H1 (cell line): ENCODE data around the gene PPP3CB. TPM values are rescaled to one million over a fixed set of nuclear protein-coding genes. Genes with fewer than 3 reads are reported as not detected.

ENCODE experiments used
- CTCF ChIA-PET: fragments of 300-600 bp; sonication (Branson Sonifier 250); formaldehyde crosslinking; loops from one replicate; lab custom pipeline; 2021; ENCODE audit not compliant: partially characterized antibody; lab: Charles Lee
- POLR2A ChIA-PET: fragments of 300-600 bp; sonication (Branson Sonifier 250); formaldehyde crosslinking; loops from one replicate; lab custom pipeline; 2021; ENCODE audit warnings: inconsistent platforms; ENCODE audit not compliant: partially characterized antibody; lab: Charles Lee
- DNase-seq, 2 experiments: peaks; one replicate each; pipeline versions ENCODE4 v3.0.0 to v3.0.0-alpha.2; 2010 to 2022; ENCODE audit warnings: low spot score in 2 of 2, low read depth in 1 of 2, mixed read lengths in 1 of 2
- FAIRE-seq: peaks from 2 replicates; lab custom pipeline; 2011; peaks lifted over from hg19 to GRCh38; lab: Jason Lieb, UNC
- H2AFZ ChIP-seq: 2 replicates; pipeline ENCODE4 v1.8.1; 2012; ENCODE audit warnings: low read length, inconsistent platforms
- H2AK5ac ChIP-seq: 2 replicates; pipeline ENCODE4 v1.6.1; 2013; ENCODE audit warnings: low read depth, low read length
- H2BK120ac ChIP-seq: replicated peaks from 2 replicates; pipeline ENCODE3; 2013; ENCODE audit warnings: low read depth, low read length, inconsistent platforms
- H2BK12ac ChIP-seq: 2 replicates; pipeline ENCODE4 v1.6.1; 2013; ENCODE audit warnings: low read depth, low read length
- H2BK15ac ChIP-seq: 2 replicates; pipeline ENCODE4 v1.6.1; 2013; ENCODE audit warnings: low read length
- H2BK20ac ChIP-seq: 2 replicates; pipeline ENCODE4 v1.6.1; 2013; ENCODE audit warnings: low read length
- H2BK5ac ChIP-seq: 2 replicates; pipeline ENCODE4 v1.6.1; 2013; ENCODE audit warnings: low read depth, low read length
- H3K14ac ChIP-seq: 2 replicates; pipeline ENCODE4 v1.6.1; 2013; ENCODE audit warnings: inconsistent platforms; ENCODE audit not compliant: insufficient read length
- H3K18ac ChIP-seq: 2 replicates; pipeline ENCODE4 v1.6.1; 2013; ENCODE audit warnings: low read length; ENCODE audit errors: extremely low read depth
- H3K23ac ChIP-seq: 2 replicates; pipeline ENCODE4 v1.6.1; 2013; ENCODE audit warnings: inconsistent platforms; ENCODE audit not compliant: insufficient read length
- H3K23me2 ChIP-seq: 2 replicates; pipeline ENCODE4 v1.6.1; 2013; ENCODE audit warnings: low read depth, low read length
- H3K27ac ChIP-seq: 2 replicates; pipeline ENCODE4 v1.6.1; 2011; ENCODE audit warnings: low read depth, low read length, inconsistent platforms
- H3K27me3 ChIP-seq, 4 experiments: replicated peaks in 1 of 4; 1 replicate in 1 of 4; 2 replicates in 3 of 4; pipeline versions ENCODE4 v1.6.1 to v1.8.1; 2011 to 2013; ENCODE audit warnings: low read length in 3 of 4, mild to moderate bottlenecking in 3 of 4, inconsistent platforms in 2 of 4, mixed read lengths in 2 of 4, moderate library complexity in 1 of 4; ENCODE audit not compliant: control insufficient read depth in 3 of 4, insufficient read depth in 3 of 4; ENCODE audit errors: extremely low read depth in 1 of 4
- H3K36me3 ChIP-seq, 4 experiments: 2 replicates each; pipeline versions ENCODE4 v1.6.1 to v1.8.1; 2011 to 2013; ENCODE audit warnings: mild to moderate bottlenecking in 4 of 4, low read length in 3 of 4, moderate library complexity in 2 of 4, control low read depth in 1 of 4, inconsistent platforms in 1 of 4; ENCODE audit not compliant: insufficient read depth in 4 of 4, control insufficient read depth in 2 of 4
- H3K4ac ChIP-seq: replicated peaks from 2 replicates; pipeline ENCODE3; 2013; ENCODE audit warnings: low read length, low read depth, mixed read lengths, inconsistent platforms; ENCODE audit not compliant: insufficient read length
- H3K4me1 ChIP-seq, 4 experiments: replicated peaks in 1 of 4; 1 replicate in 1 of 4; 2 replicates in 3 of 4; pipeline versions ENCODE4 v1.6.1 to v1.8.1; 2011 to 2013; ENCODE audit warnings: low read length in 3 of 4, inconsistent platforms in 2 of 4, mixed read lengths in 1 of 4; ENCODE audit not compliant: insufficient read depth in 4 of 4, control insufficient read depth in 3 of 4
- H3K4me2 ChIP-seq, 2 experiments: 2 replicates each; pipeline versions ENCODE4 v1.6.1 to v1.8.1; 2011 to 2013; ENCODE audit warnings: low read depth in 2 of 2, low read length in 2 of 2, control low read depth in 1 of 2, inconsistent platforms in 1 of 2, mild to moderate bottlenecking in 1 of 2; ENCODE audit not compliant: insufficient read depth in 1 of 2
- H3K4me3 ChIP-seq, 4 experiments: fragments of 200-600, 300-600 bp in 1 of 4; sonication (generic), shearing (Covaris generic), sonication (Bioruptor Twin) in 1 of 4; 2 replicates each; pipeline versions ENCODE4 v1.5.1 to v1.8.1; 2011 to 2016; ENCODE audit warnings: low read length in 4 of 4, low read depth in 3 of 4, control low read depth in 2 of 4, inconsistent platforms in 2 of 4, mild to moderate bottlenecking in 2 of 4, mixed read lengths in 1 of 4, moderate library complexity in 1 of 4; ENCODE audit not compliant: insufficient read depth in 2 of 4; ENCODE audit errors: extremely low read depth in 1 of 4
- H3K56ac ChIP-seq: replicated peaks from 2 replicates; pipeline ENCODE3; 2013; ENCODE audit warnings: low read depth, mild to moderate bottlenecking, mixed read lengths, low read length, inconsistent platforms; ENCODE audit not compliant: insufficient read length
- H3K79me1 ChIP-seq: 2 replicates; pipeline ENCODE4 v1.6.1; 2013; ENCODE audit warnings: low read depth, low read length, control low read depth
- H3K79me2 ChIP-seq, 2 experiments: 2 replicates each; pipeline versions ENCODE4 v1.6.1 to v1.8.1; 2012 to 2013; ENCODE audit warnings: low read length in 2 of 2, mild to moderate bottlenecking in 2 of 2, inconsistent platforms in 1 of 2; ENCODE audit not compliant: insufficient read depth in 2 of 2, control insufficient read depth in 1 of 2
- H3K9ac ChIP-seq, 4 experiments: replicated peaks in 1 of 4; 1 replicate in 1 of 4; 2 replicates in 3 of 4; pipeline versions ENCODE4 v1.6.1 to v1.8.1; 2011 to 2013; ENCODE audit warnings: low read depth in 3 of 4, low read length in 3 of 4, control low read depth in 2 of 4, mild to moderate bottlenecking in 2 of 4, moderate library complexity in 2 of 4, inconsistent platforms in 1 of 4; ENCODE audit errors: extremely low read depth in 1 of 4
- H3K9me3 ChIP-seq, 2 experiments: 2 replicates each; pipeline versions ENCODE4 v1.6.1 to v1.8.1; 2012 to 2013; ENCODE audit warnings: mild to moderate bottlenecking in 2 of 2, moderate library complexity in 2 of 2, control low read depth in 1 of 2, inconsistent platforms in 1 of 2, low read depth in 1 of 2, low read length in 1 of 2, mixed read lengths in 1 of 2; ENCODE audit not compliant: insufficient read depth in 2 of 2
- H4K20me1 ChIP-seq, 2 experiments: replicated peaks in 1 of 2; 2 replicates each; pipeline versions ENCODE3 to v1.8.1; 2011 to 2013; ENCODE audit warnings: inconsistent platforms in 2 of 2, low read length in 2 of 2, mild to moderate bottlenecking in 1 of 2; ENCODE audit not compliant: insufficient read depth in 2 of 2, control insufficient read depth in 1 of 2
- H4K5ac ChIP-seq: 2 replicates; pipeline ENCODE4 v1.6.1; 2013; ENCODE audit warnings: low read length, low read depth, mixed read lengths, inconsistent platforms; ENCODE audit not compliant: insufficient read length
- H4K8ac ChIP-seq: 2 replicates; pipeline ENCODE4 v1.8.0; 2013; ENCODE audit warnings: mild to moderate bottlenecking, moderate library complexity, low read length, inconsistent platforms; ENCODE audit not compliant: insufficient read depth; ENCODE audit errors: extremely low read depth
- H4K91ac ChIP-seq: replicated peaks from 2 replicates; pipeline ENCODE3; 2013; ENCODE audit warnings: low read length, mixed read lengths, inconsistent platforms; ENCODE audit not compliant: insufficient read length
- EP300 ChIP-seq, 2 experiments: IDR thresholded peaks; 1 replicate in 1 of 2; 2 replicates in 1 of 2; pipeline ENCODE4 v1.6.1; 2011 to 2012; ENCODE audit warnings: low read depth in 2 of 2, low read length in 2 of 2, mild to moderate bottlenecking in 2 of 2, borderline replicate concordance in 1 of 2, inconsistent platforms in 1 of 2, moderate library complexity in 1 of 2
- GABPA ChIP-seq: IDR thresholded peaks from 2 replicates; pipeline ENCODE4 v1.6.1; 2011; ENCODE audit warnings: mild to moderate bottlenecking, low read length, moderate library complexity, borderline replicate concordance; ENCODE audit not compliant: insufficient read depth
- GTF2F1 ChIP-seq: IDR thresholded peaks from 2 replicates; pipeline ENCODE4 v1.6.1; 2012; ENCODE audit warnings: low read depth, low read length, improper control_type of control experiment, borderline replicate concordance
- NANOG ChIP-seq: IDR thresholded peaks from 2 replicates; pipeline ENCODE4 v1.6.1; 2011; ENCODE audit warnings: low read length, low read depth, mild to moderate bottlenecking, inconsistent platforms; ENCODE audit not compliant: insufficient read depth, poor library complexity, severe bottlenecking
- RAD21 ChIP-seq, 2 experiments: IDR thresholded peaks in 1 of 2; conservative IDR thresholded peaks in 1 of 2; 2 replicates each; pipeline ENCODE4 v1.6.1; 2011; ENCODE audit warnings: low read depth in 2 of 2, low read length in 2 of 2, improper control_type of control experiment in 1 of 2, inconsistent platforms in 1 of 2, mild to moderate bottlenecking in 1 of 2, moderate library complexity in 1 of 2
- RBBP5 ChIP-seq: IDR thresholded peaks from 2 replicates; pipeline ENCODE4 v1.7.1; 2012; ENCODE audit warnings: low read depth, mild to moderate bottlenecking, inconsistent platforms, low read length, moderate library complexity, borderline replicate concordance
- TAF7 ChIP-seq: optimal IDR thresholded peaks from 2 replicates; pipeline ENCODE3; 2011; ENCODE audit warnings: low read depth, mild to moderate bottlenecking, inconsistent platforms, low read length, moderate library complexity, borderline replicate concordance
- TEAD4 ChIP-seq: IDR thresholded peaks from 2 replicates; pipeline ENCODE4 v1.6.1; 2012; ENCODE audit warnings: low read depth, low read length, inconsistent platforms, mixed read lengths
- YY1 ChIP-seq: IDR thresholded peaks from 2 replicates; pipeline ENCODE4 v1.6.1; 2011; ENCODE audit warnings: low read depth, mild to moderate bottlenecking, low read length
- ZNF274 ChIP-seq: IDR thresholded peaks from 2 replicates; pipeline ENCODE4 v1.7.0; 2012; ENCODE audit warnings: low read length, borderline replicate concordance; ENCODE audit errors: extremely low read depth
- polyA plus RNA-seq, 7 experiments: library from polyadenylated mRNA; depleted of rRNA in 3 of 7; stranded (reverse) in 5 of 7; unstranded in 2 of 7; fragments of >200 nt in 5 of 7; fragments of 200-250 nt in 2 of 7; gene quantifications; 1 replicate in 5 of 7; 2 replicates in 1 of 7; 4 replicates in 1 of 7; pipeline versions ENCODE4 v1.2.1 to v1.2.3, GENCODE V29; 2011 to 2013; ENCODE audit warnings: missing spikeins in 2 of 7, mixed read lengths in 2 of 7
- total RNA-seq: library from RNA; stranded (reverse); fragmentation: NEBNext Ultra II Directional; extraction: Animal tissue kit (Norgen Biotek cat#: 25700); gene quantifications from 2 replicates; pipeline ENCODE4 v1.2.1, GENCODE V29; 2021
- TF ChIP-seq, protein P1 (sequence below): IDR thresholded peaks from 2 replicates; pipeline ENCODE4 v1.6.1; 2011; ENCODE audit warnings: low read length, improper control_type of control experiment

Gene PPP3CB
- total and polyA plus RNA-seq, 2 of the 8 experiments (the other 6 are each of a cell fraction or from before 2014, with no cell fraction given) = 10.5 to 36.3 TPM

DNA sequence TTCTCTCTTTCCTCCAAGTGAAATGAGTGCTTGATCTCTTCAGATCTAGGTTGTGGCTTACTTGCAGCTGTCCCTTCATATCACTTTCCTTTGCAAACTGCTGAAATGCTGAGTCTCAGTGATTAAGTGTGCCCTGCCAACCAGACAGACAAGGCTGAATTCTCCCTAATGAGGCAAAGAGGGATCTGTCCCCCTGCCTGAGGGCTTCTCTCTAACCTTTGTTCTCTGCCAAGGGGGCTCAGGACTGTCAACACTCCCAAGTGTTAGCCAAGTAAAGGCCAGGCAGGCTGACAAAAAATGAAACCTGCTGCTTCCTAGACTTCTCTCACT is 62.3 kb downstream of the PPP3CB start, which contains the start of gene MSS51:
MSS51 (minus strand) TSS at position 24 of the 330 bp plus-strand sequence. CDS start 5,277 bp downstream, outside the sequence.
- Histone ChIP-seq H4K20me1 (no peaks in the 10 kb centered on the region), H3K14ac (no peak within 1 kb of the TSS), H3K79me2 (no peaks in the 10 kb centered on the region), H3K27me3 (no peaks in the 10 kb centered on the region), H2BK120ac (no peak within 1 kb of the TSS), H4K91ac (no peak within 1 kb of the TSS), H4K8ac (no peak within 1 kb of the TSS), H3K4ac (no peak within 1 kb of the TSS), H2BK15ac (no peak within 1 kb of the TSS), H4K5ac (no peak within 1 kb of the TSS), H3K4me2 (no peak within 1 kb of the TSS), H2AK5ac (no peak within 1 kb of the TSS), H3K18ac (no peak within 1 kb of the TSS), H2BK5ac (no peak within 1 kb of the TSS), H3K9ac (no peak within 1 kb of the TSS), H3K9me3 (no peaks in the 10 kb centered on the region)
- DNase-seq (no peak), FAIRE-seq (no peak)
- CTCF ChIA-PET = no interaction called here
- TF ChIP-seq GABPA = no peak
- TF ChIP-seq ZNF274 = no peak
- no peak for TF ChIP-seq TAF7
- no peak for TF ChIP-seq RAD21 (IDR thresholded peaks at IDR 0.05 in 1 of 2, conservative IDR thresholded peaks at IDR 0.05 in 1 of 2; ENCODE audit: low read depth in 2 of 2, low read length in 2 of 2)
- TF ChIP-seq EP300 (IDR thresholded peaks at IDR 0.05; ENCODE audit: borderline replicate concordance in 1 of 2, low read depth in 2 of 2, low read length in 2 of 2) = no peak
- no peak for TF ChIP-seq YY1
- no peak for TF ChIP-seq RBBP5
- no peak for TF ChIP-seq GTF2F1
- no peak for TF ChIP-seq TEAD4
- no peak for TF ChIP-seq NANOG
- TF ChIP-seq, protein P1, sequence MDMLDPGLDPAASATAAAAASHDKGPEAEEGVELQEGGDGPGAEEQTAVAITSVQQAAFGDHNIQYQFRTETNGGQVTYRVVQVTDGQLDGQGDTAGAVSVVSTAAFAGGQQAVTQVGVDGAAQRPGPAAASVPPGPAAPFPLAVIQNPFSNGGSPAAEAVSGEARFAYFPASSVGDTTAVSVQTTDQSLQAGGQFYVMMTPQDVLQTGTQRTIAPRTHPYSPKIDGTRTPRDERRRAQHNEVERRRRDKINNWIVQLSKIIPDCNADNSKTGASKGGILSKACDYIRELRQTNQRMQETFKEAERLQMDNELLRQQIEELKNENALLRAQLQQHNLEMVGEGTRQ = no peak
- TF ChIP-seq, all 59 proteins: peak for 0
- Histone ChIP-seq H2AFZ (no peak within 1 kb of the TSS), H2BK20ac (no peak within 1 kb of the TSS), H3K79me1 (no peaks in the 10 kb centered on the region), H3K27ac (no peak within 1 kb of the TSS), H3K23ac (no peak within 1 kb of the TSS), H3K4me1 (no peaks in the 10 kb centered on the region), H3K56ac (no peak within 1 kb of the TSS), H3K23me2 (no peaks in the 10 kb centered on the region), H3K4me3 (no peak within 1 kb of the TSS), H2BK12ac (no peak within 1 kb of the TSS), H3K36me3 (peaks cover 0 to 15% (median 2%) of the 10 kb centered on the region in 4 experiments; a peak in 2 of 8 replicates)
- POLR2A ChIA-PET = interaction anchor here (0.6 to 1.2 kb wide), 3 partner anchors 18 to 399 kb away, joined by 3 read pairs; no protein-coding TSS in a partner anchor
